ENCODE measurements around the gene TTC31.
A peak's percentile ranks its signal among the peaks of the same experiment; 100 is the strongest.

TTC31 gene

GRCh38 chr2:74482801-74483674, at the start of gene TTC31, which contains the start of gene CCDC142:
Gene TTC31, plus strand, starts transcription at chr2:74483081. Its CDS starts 15 bp downstream, at chr2:74483096.
Gene CCDC142, minus strand, starts transcription at chr2:74482998. Its CDS starts 161 bp downstream, at chr2:74482837.
- peak; percentile 89 for TF ChIP-seq CTCF (IDR thresholded peaks at IDR 0.05; ENCODE audit: low read depth, low read length)
- H3K4me3 ChIP-seq (replicated peaks in 1 of 2; ENCODE audit: low read depth in 2 of 2, low read length in 2 of 2): peak within 1 kb of the TSS; percentile 65 to 91
- DNase-seq (ENCODE audit: low read depth in 2 of 2): peak; percentile 96 to 97

- no peak for TF ChIP-seq CTCF (IDR thresholded peaks at IDR 0.05; ENCODE audit: low read depth, low read length)
- H3K4me3 ChIP-seq (replicated peaks in 1 of 2; ENCODE audit: low read depth in 2 of 2, low read length in 2 of 2): no peak overlapping the region
- no peak for DNase-seq (ENCODE audit: low read depth in 2 of 2)
Observed at GRCh38 chr2:74436111-74436805, 46.6 kb upstream of the TTC31 start.

- peak in 1 of 2 donors; percentile 34 for DNase-seq (ENCODE audit: low read depth in 2 of 2)
- no peak overlapping the region for H3K4me3 ChIP-seq (replicated peaks in 1 of 2; ENCODE audit: low read depth in 2 of 2, low read length in 2 of 2)
- no peak for TF ChIP-seq CTCF (IDR thresholded peaks at IDR 0.05; ENCODE audit: low read depth, low read length)
Observed at GRCh38 chr2:74436848-74437695, 45.8 kb upstream of the TTC31 start.

- no peak for TF ChIP-seq CTCF (IDR thresholded peaks at IDR 0.05; ENCODE audit: low read depth, low read length)
- H3K4me3 ChIP-seq (replicated peaks in 1 of 2; ENCODE audit: low read depth in 2 of 2, low read length in 2 of 2): no peak overlapping the region
Observed at GRCh38 chr2:74438248-74438647, 44.6 kb upstream of the TTC31 start.

GRCh38 chr2:74439373-74439772, 43.5 kb upstream of the TTC31 start:
- peak overlapping the region; percentile 59 to 71 for H3K4me3 ChIP-seq (replicated peaks in 1 of 2; ENCODE audit: low read depth in 2 of 2, low read length in 2 of 2)
- DNase-seq (ENCODE audit: low read depth in 2 of 2): no peak
- TF ChIP-seq CTCF (IDR thresholded peaks at IDR 0.05; ENCODE audit: low read depth, low read length): no peak

More at GRCh38 chr2:74438248-74438647, 44.6 kb upstream of the TTC31 start:
- DNase-seq (ENCODE audit: low read depth in 2 of 2): no peak

GRCh38 chr2:74439803-74440377, 43.0 kb upstream of the TTC31 start:
- TF ChIP-seq CTCF (IDR thresholded peaks at IDR 0.05; ENCODE audit: low read depth, low read length): no peak
- DNase-seq (ENCODE audit: low read depth in 2 of 2): peak; percentile 54 to 74
- H3K4me3 ChIP-seq (replicated peaks in 1 of 2; ENCODE audit: low read depth in 2 of 2, low read length in 2 of 2): peak overlapping the region; percentile 59 to 71

All from cardiac fibroblast (primary cell).